ENCODE measurements around the gene VKORC1L1. TPM values are rescaled to one million over a fixed set of nuclear protein-coding genes. Genes with fewer than 3 reads are reported as not detected.

Gene VKORC1L1
- total and polyA plus RNA-seq, 4 donors: 9.8 to 14.6 (median 11.7) TPM

DNA sequence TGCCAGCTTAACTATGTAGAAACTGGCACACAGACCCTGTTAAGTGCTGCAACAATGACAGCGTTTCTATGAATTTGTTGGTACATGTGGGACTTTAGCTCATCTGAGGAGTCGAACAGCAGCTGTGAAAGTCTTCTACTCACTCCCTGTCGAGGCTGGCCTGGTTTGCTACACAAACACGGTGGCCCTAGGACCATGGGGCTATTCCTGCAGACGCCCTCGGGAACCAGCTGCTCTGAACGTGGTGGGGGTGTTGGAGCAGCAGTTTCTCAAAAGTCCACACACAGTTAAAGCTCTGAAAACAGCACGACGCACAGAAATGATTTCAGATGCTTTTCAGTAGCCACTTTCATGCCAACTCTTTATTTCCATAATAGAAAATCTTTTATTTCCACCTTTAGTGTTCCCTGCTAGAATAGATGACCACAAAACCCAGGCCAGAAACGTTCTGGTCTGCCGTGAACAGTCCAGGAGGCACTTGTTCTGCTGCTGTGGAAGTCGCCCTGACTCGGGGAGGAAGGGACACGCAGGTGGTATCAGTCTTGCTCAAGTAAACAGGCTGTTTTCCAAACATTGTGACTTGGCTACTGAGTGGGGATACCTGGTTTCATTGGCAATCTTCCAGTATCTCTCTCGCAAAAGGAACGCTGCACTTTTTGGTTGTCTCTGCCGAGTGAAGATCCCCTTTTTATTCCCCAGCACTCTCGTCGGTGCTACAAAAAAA is 87.6 kb downstream of the VKORC1L1 start:
- peaks cover 0 to 42% (median 31%) of the 10 kb centered on the region in 4 donors for H3K4me1 ChIP-seq (ENCODE audit: control insufficient read depth in 4 of 4, insufficient read depth in 4 of 4, low read length in 3 of 4)
- no peaks in the 10 kb centered on the region for H3K9me3 ChIP-seq (ENCODE audit: control insufficient read depth in 4 of 4, low read length in 3 of 4)
- no peak for DNase-seq (ENCODE audit: low spot score)

More for the DNA sequence above, 87.6 kb downstream of the VKORC1L1 start:
- Histone ChIP-seq H3K4me3 (ENCODE audit: low read depth in 1 of 3, low read length in 3 of 3) (no peak overlapping the region), H3K9ac (ENCODE audit: low read depth in 1 of 2, low read length in 2 of 2) (no peak overlapping the region), H3K27me3 (ENCODE audit: control insufficient read depth in 4 of 4, insufficient read depth in 4 of 4, low read length in 3 of 4) (no peaks in the 10 kb centered on the region), H3K27ac (ENCODE audit: low read depth in 1 of 2, low read length in 2 of 2) (peak overlapping the region; percentile 63 to 73), H3K36me3 (ENCODE audit: control insufficient read depth in 4 of 4, insufficient read depth in 3 of 4, low read depth in 1 of 4, low read length in 3 of 4) (peaks cover 1 to 33% (median 24%) of the 10 kb centered on the region in 4 donors)
- TF ChIP-seq RXRA (IDR thresholded peaks at IDR 0.05): peak in 1 of 2 donors; percentile 12
- TF ChIP-seq, protein P1, sequence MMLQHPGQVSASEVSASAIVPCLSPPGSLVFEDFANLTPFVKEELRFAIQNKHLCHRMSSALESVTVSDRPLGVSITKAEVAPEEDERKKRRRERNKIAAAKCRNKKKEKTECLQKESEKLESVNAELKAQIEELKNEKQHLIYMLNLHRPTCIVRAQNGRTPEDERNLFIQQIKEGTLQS (IDR thresholded peaks at IDR 0.05): no peak
- no peak for TF ChIP-seq NR2F2 (IDR thresholded peaks at IDR 0.05)
- TF ChIP-seq, protein P2, sequence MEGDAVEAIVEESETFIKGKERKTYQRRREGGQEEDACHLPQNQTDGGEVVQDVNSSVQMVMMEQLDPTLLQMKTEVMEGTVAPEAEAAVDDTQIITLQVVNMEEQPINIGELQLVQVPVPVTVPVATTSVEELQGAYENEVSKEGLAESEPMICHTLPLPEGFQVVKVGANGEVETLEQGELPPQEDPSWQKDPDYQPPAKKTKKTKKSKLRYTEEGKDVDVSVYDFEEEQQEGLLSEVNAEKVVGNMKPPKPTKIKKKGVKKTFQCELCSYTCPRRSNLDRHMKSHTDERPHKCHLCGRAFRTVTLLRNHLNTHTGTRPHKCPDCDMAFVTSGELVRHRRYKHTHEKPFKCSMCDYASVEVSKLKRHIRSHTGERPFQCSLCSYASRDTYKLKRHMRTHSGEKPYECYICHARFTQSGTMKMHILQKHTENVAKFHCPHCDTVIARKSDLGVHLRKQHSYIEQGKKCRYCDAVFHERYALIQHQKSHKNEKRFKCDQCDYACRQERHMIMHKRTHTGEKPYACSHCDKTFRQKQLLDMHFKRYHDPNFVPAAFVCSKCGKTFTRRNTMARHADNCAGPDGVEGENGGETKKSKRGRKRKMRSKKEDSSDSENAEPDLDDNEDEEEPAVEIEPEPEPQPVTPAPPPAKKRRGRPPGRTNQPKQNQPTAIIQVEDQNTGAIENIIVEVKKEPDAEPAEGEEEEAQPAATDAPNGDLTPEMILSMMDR (IDR thresholded peaks at IDR 0.05; ENCODE audit: low read depth, low read length, missing input control): no peak
- no peak for TF ChIP-seq JUND (IDR thresholded peaks at IDR 0.05)
- TF ChIP-seq RAD21 (IDR thresholded peaks at IDR 0.05): peak in 1 of 2 donors; percentile 15
- no peak for TF ChIP-seq GABPA (IDR thresholded peaks at IDR 0.05 in 1 of 2, conservative IDR thresholded peaks at IDR 0.05 in 1 of 2)
- no peak for TF ChIP-seq EGR1 (IDR thresholded peaks at IDR 0.05; ENCODE audit: low read depth in 2 of 2)
- TF ChIP-seq, protein P3, sequence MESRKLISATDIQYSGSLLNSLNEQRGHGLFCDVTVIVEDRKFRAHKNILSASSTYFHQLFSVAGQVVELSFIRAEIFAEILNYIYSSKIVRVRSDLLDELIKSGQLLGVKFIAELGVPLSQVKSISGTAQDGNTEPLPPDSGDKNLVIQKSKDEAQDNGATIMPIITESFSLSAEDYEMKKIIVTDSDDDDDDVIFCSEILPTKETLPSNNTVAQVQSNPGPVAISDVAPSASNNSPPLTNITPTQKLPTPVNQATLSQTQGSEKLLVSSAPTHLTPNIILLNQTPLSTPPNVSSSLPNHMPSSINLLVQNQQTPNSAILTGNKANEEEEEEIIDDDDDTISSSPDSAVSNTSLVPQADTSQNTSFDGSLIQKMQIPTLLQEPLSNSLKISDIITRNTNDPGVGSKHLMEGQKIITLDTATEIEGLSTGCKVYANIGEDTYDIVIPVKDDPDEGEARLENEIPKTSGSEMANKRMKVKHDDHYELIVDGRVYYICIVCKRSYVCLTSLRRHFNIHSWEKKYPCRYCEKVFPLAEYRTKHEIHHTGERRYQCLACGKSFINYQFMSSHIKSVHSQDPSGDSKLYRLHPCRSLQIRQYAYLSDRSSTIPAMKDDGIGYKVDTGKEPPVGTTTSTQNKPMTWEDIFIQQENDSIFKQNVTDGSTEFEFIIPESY (IDR thresholded peaks at IDR 0.05): no peak
- TF ChIP-seq FOXA2 (IDR thresholded peaks at IDR 0.05): no peak
- no peak for TF ChIP-seq HNF4G (IDR thresholded peaks at IDR 0.05)
- peak; percentile 16 to 26 for TF ChIP-seq HNF4A (conservative IDR thresholded peaks at IDR 0.05)
- no peak for TF ChIP-seq TAF1 (conservative IDR thresholded peaks at IDR 0.05)
- TF ChIP-seq FOXA1 (IDR thresholded peaks at IDR 0.05): no peak
- no peak for TF ChIP-seq SP1 (IDR thresholded peaks at IDR 0.05)
- TF ChIP-seq, protein P4, sequence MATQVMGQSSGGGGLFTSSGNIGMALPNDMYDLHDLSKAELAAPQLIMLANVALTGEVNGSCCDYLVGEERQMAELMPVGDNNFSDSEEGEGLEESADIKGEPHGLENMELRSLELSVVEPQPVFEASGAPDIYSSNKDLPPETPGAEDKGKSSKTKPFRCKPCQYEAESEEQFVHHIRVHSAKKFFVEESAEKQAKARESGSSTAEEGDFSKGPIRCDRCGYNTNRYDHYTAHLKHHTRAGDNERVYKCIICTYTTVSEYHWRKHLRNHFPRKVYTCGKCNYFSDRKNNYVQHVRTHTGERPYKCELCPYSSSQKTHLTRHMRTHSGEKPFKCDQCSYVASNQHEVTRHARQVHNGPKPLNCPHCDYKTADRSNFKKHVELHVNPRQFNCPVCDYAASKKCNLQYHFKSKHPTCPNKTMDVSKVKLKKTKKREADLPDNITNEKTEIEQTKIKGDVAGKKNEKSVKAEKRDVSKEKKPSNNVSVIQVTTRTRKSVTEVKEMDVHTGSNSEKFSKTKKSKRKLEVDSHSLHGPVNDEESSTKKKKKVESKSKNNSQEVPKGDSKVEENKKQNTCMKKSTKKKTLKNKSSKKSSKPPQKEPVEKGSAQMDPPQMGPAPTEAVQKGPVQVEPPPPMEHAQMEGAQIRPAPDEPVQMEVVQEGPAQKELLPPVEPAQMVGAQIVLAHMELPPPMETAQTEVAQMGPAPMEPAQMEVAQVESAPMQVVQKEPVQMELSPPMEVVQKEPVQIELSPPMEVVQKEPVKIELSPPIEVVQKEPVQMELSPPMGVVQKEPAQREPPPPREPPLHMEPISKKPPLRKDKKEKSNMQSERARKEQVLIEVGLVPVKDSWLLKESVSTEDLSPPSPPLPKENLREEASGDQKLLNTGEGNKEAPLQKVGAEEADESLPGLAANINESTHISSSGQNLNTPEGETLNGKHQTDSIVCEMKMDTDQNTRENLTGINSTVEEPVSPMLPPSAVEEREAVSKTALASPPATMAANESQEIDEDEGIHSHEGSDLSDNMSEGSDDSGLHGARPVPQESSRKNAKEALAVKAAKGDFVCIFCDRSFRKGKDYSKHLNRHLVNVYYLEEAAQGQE (IDR thresholded peaks at IDR 0.05): no peak
- TF ChIP-seq, protein P5, sequence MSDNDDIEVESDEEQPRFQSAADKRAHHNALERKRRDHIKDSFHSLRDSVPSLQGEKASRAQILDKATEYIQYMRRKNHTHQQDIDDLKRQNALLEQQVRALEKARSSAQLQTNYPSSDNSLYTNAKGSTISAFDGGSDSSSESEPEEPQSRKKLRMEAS (IDR thresholded peaks at IDR 0.05): no peak
- TF ChIP-seq YY1 (IDR thresholded peaks at IDR 0.05): no peak
- 45% methylated on average over 19 of the region's 19 CpGs for WGBS
